K562 (cell line): ENCODE measurements around the gene ASIP. TPM values are rescaled to one million over a fixed set of nuclear protein-coding genes. Genes with fewer than 3 reads are reported as not detected.

Experiments used
- ATAC-seq: fragments of 200-7000 bp; cut with Tn5 transposase; 3 replicates; pipeline ENCODE4 v1.9.1; 2020; ENCODE audit warnings: moderate library complexity
- BruUV-seq: library from RNA; stranded (reverse); fragments of 400-500 nt; replicated peaks from 2 replicates; lab custom pipeline; 2021; lab: Mats Ljungman, UMichigan
- CTCF ChIA-PET: fragments of 300-600 bp; formaldehyde crosslinking; extraction: SDS; loops from one replicate; lab custom pipeline; 2021; ENCODE audit warnings: low intra/inter-chr PET ratio; lab: Yijun Ruan, JAX
- POLR2A ChIA-PET: fragments of 300-600, 350-650 bp; sonication (Branson Sonifier 250); formaldehyde crosslinking; extraction: SDS; loops from one replicate; lab custom pipeline; 2021; ENCODE audit warnings: antibody characterized with exemption, inconsistent platforms; lab: Yijun Ruan, JAX
- DNase-seq, 4 experiments: peaks; one replicate each; pipeline versions ENCODE4 v3.0.0 to v3.0.0-alpha.2; 2011 to 2018; ENCODE audit warnings: low spot score in 3 of 4, mixed read lengths in 3 of 4; ENCODE audit errors: extremely low read depth in 1 of 4
- FAIRE-seq: peaks from 2 replicates; lab custom pipeline; 2011; peaks lifted over from hg19 to GRCh38; lab: Jason Lieb, UNC
- H2AFZ ChIP-seq: 2 replicates; pipeline ENCODE4 v1.6.0; 2011; ENCODE audit warnings: low read depth, low read length, control low read depth, inconsistent platforms
- H3K27ac ChIP-seq: fragments of 200-600 bp; 3 replicates; pipeline ENCODE4 v1.8.0; 2011; ENCODE audit warnings: low read depth, mild to moderate bottlenecking, control low read depth, inconsistent platforms, low read length, moderate library complexity, mixed read lengths; ENCODE audit errors: extremely low read depth
- H3K27me3 ChIP-seq, 2 experiments: fragments of 300-600 bp in 1 of 2; 2 replicates in 1 of 2; 3 replicates in 1 of 2; pipeline versions ENCODE4 v1.6.0 to v1.8.0; 2011; ENCODE audit warnings: inconsistent platforms in 2 of 2, low read length in 2 of 2, mild to moderate bottlenecking in 1 of 2, mixed read lengths in 1 of 2, moderate library complexity in 1 of 2; ENCODE audit not compliant: control insufficient read depth in 2 of 2, insufficient read depth in 2 of 2
- H3K36me3 ChIP-seq: fragments of 300-600 bp; 3 replicates; pipeline ENCODE4 v1.8.0; 2011; ENCODE audit warnings: mild to moderate bottlenecking, low read length, inconsistent platforms; ENCODE audit not compliant: control insufficient read depth, insufficient read depth
- H3K4me1 ChIP-seq, 2 experiments: fragments of 200-600 bp in 1 of 2; replicated peaks in 1 of 2; 2 replicates in 1 of 2; 3 replicates in 1 of 2; pipeline versions ENCODE4 v1.5.1 to v1.8.0; 2011; ENCODE audit warnings: inconsistent platforms in 2 of 2, low read length in 2 of 2, mild to moderate bottlenecking in 1 of 2, mixed read lengths in 1 of 2, moderate library complexity in 1 of 2; ENCODE audit not compliant: control insufficient read depth in 2 of 2, insufficient read depth in 2 of 2
- H3K4me2 ChIP-seq: 2 replicates; pipeline ENCODE4 v1.6.1; 2011; ENCODE audit warnings: low read length, control low read depth, inconsistent platforms, mixed read lengths; ENCODE audit not compliant: insufficient read depth
- H3K4me3 ChIP-seq: fragments of 200-600 bp; sonication (generic), shearing (Covaris generic); 2 replicates; pipeline ENCODE4 v1.5.1; 2016; ENCODE audit warnings: control low read depth, inconsistent platforms
- H3K79me2 ChIP-seq: fragments of 200-600 bp; 3 replicates; pipeline ENCODE4 v1.8.0; 2011; ENCODE audit warnings: low read length, inconsistent platforms; ENCODE audit not compliant: control insufficient read depth, insufficient read depth
- H3K9ac ChIP-seq, 2 experiments: 2 replicates each; pipeline versions ENCODE4 v1.6.0 to v1.6.1; 2011; ENCODE audit warnings: low read depth in 2 of 2, low read length in 2 of 2, control low read depth in 1 of 2, inconsistent platforms in 1 of 2, mild to moderate bottlenecking in 1 of 2, mixed read lengths in 1 of 2; ENCODE audit not compliant: insufficient read depth in 1 of 2
- H3K9me1 ChIP-seq: one replicate; pipeline ENCODE4 v1.6.0; 2011; ENCODE audit warnings: inconsistent platforms, mild to moderate bottlenecking, low read length, moderate library complexity; ENCODE audit not compliant: control insufficient read depth, insufficient read depth
- H3K9me3 ChIP-seq: replicated peaks from 2 replicates; pipeline ENCODE4 v1.5.1; 2011; ENCODE audit warnings: low read depth, low read length, inconsistent platforms; ENCODE audit not compliant: control insufficient read depth, insufficient read depth
- H4K20me1 ChIP-seq: replicated peaks from 2 replicates; pipeline ENCODE4 v1.6.1; 2011; ENCODE audit warnings: low read length, inconsistent platforms, mixed read lengths; ENCODE audit not compliant: control insufficient read depth, insufficient read depth
- ESRRB ChIP-seq: fragments of 250-450 bp; sonication (Bioruptor Pico); IDR thresholded peaks from 2 replicates; pipeline ENCODE4 v1.5.0; 2020; ENCODE audit warnings: mild to moderate bottlenecking, moderate library complexity, borderline replicate concordance
- IRF2 ChIP-seq: sonication (generic); formaldehyde crosslinking; IDR thresholded peaks from 2 replicates; pipeline ENCODE4 v1.8.1; 2022; ENCODE audit warnings: mild to moderate bottlenecking, missing genetic modification reagents
- MEIS2 ChIP-seq: fragments of 450-650 bp; IDR thresholded peaks from 2 replicates; pipeline ENCODE4 v1.6.1; 2014; ENCODE audit warnings: mild to moderate bottlenecking; ENCODE audit not compliant: partially characterized antibody
- PBX2 ChIP-seq, 2 experiments: IDR thresholded peaks in 1 of 2; conservative IDR thresholded peaks in 1 of 2; 2 replicates each; pipeline ENCODE4 v1.6.1; 2016; ENCODE audit warnings: low read depth in 2 of 2, mild to moderate bottlenecking in 1 of 2, missing compliant biosample characterization in 1 of 2, missing genetic modification characterization in 1 of 2, moderate library complexity in 1 of 2
- PKNOX1 ChIP-seq: fragments of 450-650 bp; IDR thresholded peaks from 2 replicates; pipeline ENCODE4 v1.6.1; 2016
- POLR2A ChIP-seq: fragments of 450-650 bp; conservative IDR thresholded peaks from 2 replicates; pipeline ENCODE4 v1.6.1; 2016
- PPARD ChIP-seq: fragments of 250-450 bp; sonication (Bioruptor Pico); IDR thresholded peaks from 2 replicates; pipeline ENCODE4 v1.8.0; 2022; ENCODE audit warnings: inconsistent platforms, mild to moderate bottlenecking, moderate library complexity
- RBM25 ChIP-seq: fragments of 200-400 bp; formaldehyde crosslinking; IDR thresholded peaks from 2 replicates; pipeline ENCODE4 v1.6.1; 2018; ENCODE audit warnings: low read length, low read depth, moderate library complexity; ENCODE audit not compliant: severe bottlenecking
- SRSF7 ChIP-seq: fragments of 200-400 bp; formaldehyde crosslinking; optimal IDR thresholded peaks from 2 replicates; pipeline ENCODE3; 2017; ENCODE audit warnings: mild to moderate bottlenecking, low read depth, low read length
- TCF7L2 ChIP-seq: fragments of 150-350 bp; IDR thresholded peaks from 2 replicates; pipeline ENCODE4 v1.6.1; 2016; ENCODE audit warnings: low read depth, mild to moderate bottlenecking, low read length, moderate library complexity
- VEZF1 ChIP-seq: fragments of 200-800 bp; sonication (Bioruptor generic); IDR thresholded peaks from 2 replicates; pipeline ENCODE4 v1.6.1; 2017; ENCODE audit warnings: missing genetic modification characterization, missing compliant biosample characterization
- ZBTB7A ChIP-seq: IDR thresholded peaks from 2 replicates; pipeline ENCODE4 v1.6.1; 2011; ENCODE audit warnings: low read depth, mild to moderate bottlenecking, low read length, moderate library complexity, borderline replicate concordance; ENCODE audit not compliant: control insufficient read depth
- ZC3H4 ChIP-seq: sonication (generic); formaldehyde crosslinking; IDR thresholded peaks from 2 replicates; pipeline ENCODE4 v1.9.0; 2021; ENCODE audit warnings: missing genetic modification reagents, borderline replicate concordance
- WGBS: fragments of 100-300 bp; shearing (Covaris generic); methylation state at CpG from one replicate; pipeline ENCODE4 v1.1.6; 2016; ENCODE audit warnings: low coverage, mixed read lengths; ENCODE audit not compliant: insufficient coverage; ENCODE audit errors: missing lambda C conversion rate; 5-methylcytosine and 5-hydroxymethylcytosine counted together
- in situ Hi-C: fragments of 300-500 bp; cut with MboI; formaldehyde crosslinking; loops from 4 replicates; pipeline ENCODE4 v1.15.0; 2018; ENCODE audit warnings: inconsistent platforms, mixed read lengths
- intact Hi-C: fragments of 100-400 bp; cut with micrococcal nuclease; formaldehyde crosslinking; loops from 2 replicates; pipeline ENCODE4 v1.14.2; 2022
- polyA plus RNA-seq, 8 experiments: library from polyadenylated mRNA; depleted of rRNA in 4 of 8; stranded (reverse) in 5 of 8; unstranded in 3 of 8; fragments of >200 nt; fragmentation: Nextera tagmentation in 2 of 8; fragmentation: Illumina TruSeq in 1 of 8; extraction: Ambion mirVana in 2 of 8; extraction: Trizol in 1 of 8; gene quantifications; 2 replicates each; pipeline versions ENCODE4 v1.2.1 to v1.2.3, GENCODE V29; 2011 to 2014; ENCODE audit warnings: inconsistent platforms in 1 of 8, missing spikeins in 1 of 8
- total RNA-seq, 7 experiments: library from RNA; depleted of rRNA in 6 of 7; stranded (reverse); fragments of >200 nt in 6 of 7; fragmentation: Illumina TruSeq in 2 of 7; extraction: Trizol in 2 of 7; gene quantifications; 2 replicates each; pipeline versions ENCODE4 v1.2.1 to v1.2.3, GENCODE V29; 2011 to 2021; ENCODE audit warnings: low replicate concordance in 1 of 7

Gene ASIP
- total and polyA plus RNA-seq, 9 of the 15 experiments (the other 6 are each of a cell fraction or from before 2014, with no cell fraction given) = not detected

- BruUV-seq = no TSS peak
- DNase-seq (no peak), FAIRE-seq (peak; percentile 29), ATAC-seq (no peak)
- 90% methylated on average over 3 of the region's 3 CpGs for WGBS
- TF ChIP-seq TCF7L2 (no peak), SRSF7 (no peak), POLR2A (0 out of 2 replicates have a peak, but pooled peaks have one; percentile 13), VEZF1 (CRISPR knock-in tag) (peak; percentile 13; the same call in 1 of the 2 replicates), PPARD (CRISPR knock-in tag) (no peak), ZBTB7A (no peak), RBM25 (no peak), ZC3H4 (CRISPR knock-in tag) (no peak), PKNOX1 (peak; percentile 68), ESRRB (CRISPR knock-in tag) (no peak), IRF2 (no peak), MEIS2 (peak; percentile 89), PBX2 (CRISPR knock-in tag; IDR thresholded peaks at IDR 0.05; ENCODE audit: low read depth) (no peak), PBX2 (tag; conservative IDR thresholded peaks at IDR 0.05; ENCODE audit: low read depth) (peak; percentile 73)
- intact Hi-C loops = no loop called here
- Histone ChIP-seq H3K27ac (no peak overlapping the region), H3K4me2 (no peak overlapping the region), H3K27me3 (no peaks in the 10 kb centered on the region), H3K79me2 (no peaks in the 10 kb centered on the region), H3K36me3 (peaks cover 90% of the 10 kb centered on the region; the same call in 2 of the 3 replicates), H2AFZ (no peak overlapping the region), H3K9me3 (no peaks in the 10 kb centered on the region), H3K4me3 (no peak overlapping the region), H3K9me1 (no peaks in the 10 kb centered on the region), H3K4me1 (no peaks in the 10 kb centered on the region), H4K20me1 (0 out of 2 replicates have a peak, but pooled peaks cover 4% of the 10 kb centered on the region), H3K9ac (no peak overlapping the region)
- POLR2A ChIA-PET = interaction anchor here (1.1 to 1.4 kb wide), 2 partner anchors 8 to 21 kb away, joined by 3 to 4 read pairs; no protein-coding TSS in a partner anchor
- CTCF ChIA-PET = no interaction called here
- in situ Hi-C loops = no loop called here
Measured at GRCh38 chr20:34281177-34281576, 40.0 kb downstream of the ASIP start.
